PC-3 (cell line): ENCODE measurements around the gene SNX8. TPM values are rescaled to one million over a fixed set of nuclear protein-coding genes. Genes with fewer than 3 reads are reported as not detected.

ENCODE experiments used
- ATAC-seq: fragments of 200-7000 bp; cut with Tn5 transposase; 2 replicates; pipeline ENCODE4 v1.9.1; 2020; ENCODE audit warnings: mild to moderate bottlenecking, moderate library complexity
- BruUV-seq: library from RNA; stranded (reverse); fragments of 400-500 nt; replicated peaks from 2 replicates; lab custom pipeline; 2021; lab: Mats Ljungman, UMichigan
- CTCF ChIA-PET: fragments of 300-600 bp; sonication (Branson Sonifier 250); formaldehyde crosslinking; loops from one replicate; lab custom pipeline; 2022; ENCODE audit warnings: antibody characterized with exemption; lab: Charles Lee
- POLR2A ChIA-PET: fragments of 300-600 bp; sonication (Branson Sonifier 250); formaldehyde crosslinking; loops from one replicate; lab custom pipeline; 2022; ENCODE audit warnings: antibody characterized with exemption; ENCODE audit not compliant: unreplicated experiment; lab: Charles Lee
- DNase-seq: peaks from one replicate; pipeline ENCODE4 v3.0.0-alpha.2; 2015
- H2AFZ ChIP-seq: fragments of 300-600 bp; sonication (generic); 2 replicates; pipeline ENCODE4 v1.6.0; 2016; ENCODE audit warnings: antibody characterized with exemption, low read length
- H3F3A ChIP-seq: fragments of 300-600 bp; sonication (generic); one replicate; pipeline ENCODE4 v1.6.0; 2017; ENCODE audit warnings: antibody characterized with exemption, low read length, control low read depth, mild to moderate bottlenecking; ENCODE audit not compliant: unreplicated experiment
- H3K27ac ChIP-seq: fragments of 300-600 bp; sonication (generic); 2 replicates; pipeline ENCODE4 v1.5.1; 2016; ENCODE audit warnings: mild to moderate bottlenecking, low read length
- H3K27me3 ChIP-seq: fragments of 300-600 bp; sonication (generic); 2 replicates; pipeline ENCODE4 v1.6.1; 2016; ENCODE audit warnings: low read length, mixed read lengths
- H3K36me3 ChIP-seq: fragments of 300-600 bp; sonication (generic); 2 replicates; pipeline ENCODE4 v1.6.1; 2016; ENCODE audit warnings: low read depth, mixed run types, low read length, mixed read lengths
- H3K4me1 ChIP-seq: fragments of 300-600 bp; sonication (generic); 2 replicates; pipeline ENCODE4 v1.5.1; 2016; ENCODE audit warnings: low read length; ENCODE audit not compliant: insufficient read depth
- H3K4me2 ChIP-seq: fragments of 300-600 bp; sonication (generic); 2 replicates; pipeline ENCODE4 v1.6.0; 2016; ENCODE audit warnings: low read length
- H3K4me3 ChIP-seq: fragments of 300-600 bp; sonication (generic); 2 replicates; pipeline ENCODE4 v1.5.1; 2016; ENCODE audit warnings: mild to moderate bottlenecking, low read length, mixed read lengths
- H3K79me2 ChIP-seq: fragments of 300-600 bp; sonication (generic); 2 replicates; pipeline ENCODE4 v1.6.1; 2017; ENCODE audit warnings: low read length, mixed read lengths
- H3K9ac ChIP-seq: fragments of 300-600 bp; sonication (generic); 2 replicates; pipeline ENCODE4 v1.6.0; 2016; ENCODE audit warnings: mild to moderate bottlenecking, low read length
- H3K9me2 ChIP-seq: fragments of 300-600 bp; sonication (generic); replicated peaks from 2 replicates; pipeline ENCODE4 v1.6.1; 2016; ENCODE audit warnings: mixed run types, low read length, mixed read lengths
- H3K9me3 ChIP-seq: fragments of 300-600 bp; sonication (generic); 2 replicates; pipeline ENCODE4 v1.6.1; 2016; ENCODE audit warnings: low read length, mixed read lengths
- H4K20me1 ChIP-seq: fragments of 300-600 bp; sonication (generic); 2 replicates; pipeline ENCODE4 v1.6.1; 2016; ENCODE audit warnings: low read length, mixed read lengths
- EZH2 ChIP-seq: fragments of 300-600 bp; sonication (generic); IDR thresholded peaks from one replicate; pipeline ENCODE4 v1.6.1; 2017; ENCODE audit warnings: antibody characterized with exemption, mild to moderate bottlenecking, low read length; ENCODE audit not compliant: unreplicated experiment
- EZH2phosphoT487 ChIP-seq: fragments of 300-600 bp; sonication (generic); IDR thresholded peaks from 2 replicates; pipeline ENCODE4 v1.6.1; 2018; ENCODE audit warnings: mild to moderate bottlenecking, antibody characterized with exemption, low read length, borderline replicate concordance
- intact Hi-C: fragments of 100-400 bp; cut with micrococcal nuclease; formaldehyde crosslinking; loops from 2 replicates; pipeline ENCODE4 v1.9.0; 2023
- total RNA-seq: library from RNA; depleted of rRNA; stranded (reverse); fragments of >200 nt; gene quantifications from 2 replicates; pipeline ENCODE4 v1.2.3, GENCODE V29; 2014
- TF ChIP-seq, protein P1 (sequence below): fragments of 300-600 bp; sonication (generic); conservative IDR thresholded peaks from 2 replicates; pipeline ENCODE4 v1.5.1; 2017; ENCODE audit warnings: antibody characterized with exemption, low read depth, mild to moderate bottlenecking, low read length

The SNX8 gene
- total RNA-seq, 1 experiment from 2014 or later, result 12.3 TPM

DNA sequence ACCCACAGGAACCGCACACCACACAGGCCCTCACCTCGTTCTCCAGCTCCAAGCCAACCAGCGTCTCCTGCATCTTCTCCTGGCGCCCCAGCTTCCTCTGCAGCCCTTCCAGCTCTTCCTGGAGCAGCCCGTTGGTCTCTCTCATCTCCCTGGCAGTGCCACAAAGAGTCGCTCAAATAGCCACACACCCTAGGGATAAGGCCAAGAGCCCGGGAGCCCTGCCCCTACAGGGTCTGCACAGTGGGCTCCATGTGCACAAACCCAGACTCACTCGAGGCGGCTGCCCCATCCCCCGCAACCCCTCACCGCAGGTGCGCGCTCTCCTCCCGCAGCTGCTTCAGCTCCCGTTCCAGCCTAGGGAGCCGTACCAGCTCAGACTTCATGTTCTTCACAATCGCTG lies 98.4 kb downstream of the SNX8 start:
- intact Hi-C loops, result no loop called here

DNA sequence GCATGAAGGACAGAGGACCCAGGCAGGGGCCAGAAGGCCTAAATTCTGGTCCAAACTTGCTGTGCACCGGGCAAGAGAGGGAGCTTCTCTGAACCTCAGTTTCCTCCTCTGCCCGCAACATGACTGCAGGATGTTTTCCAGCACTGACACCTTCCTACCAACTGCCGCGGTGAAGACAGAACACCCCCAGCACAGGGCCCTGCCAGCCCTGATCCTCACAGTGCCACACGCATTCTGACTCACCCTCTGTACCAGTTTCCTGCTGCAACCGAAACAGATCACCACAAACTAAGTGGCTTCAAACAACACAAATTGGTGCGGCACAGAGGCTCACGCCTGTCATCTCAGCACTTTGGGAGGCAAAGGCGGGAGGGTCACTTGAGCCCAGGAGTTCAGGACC lies 99.6 kb downstream of the SNX8 start:
- Histone ChIP-seq H3K9ac (no peak overlapping the region), H3K79me2 (no peaks in the 10 kb centered on the region), H3K9me2 (no peaks in the 10 kb centered on the region), H3F3A (no peaks in the 10 kb centered on the region), H3K4me3 (no peak overlapping the region), H3K4me1 (no peaks in the 10 kb centered on the region), H3K4me2 (no peak overlapping the region), H2AFZ (no peak overlapping the region), H3K36me3 (peaks cover 29% of the 10 kb centered on the region), H3K27me3 (no peaks in the 10 kb centered on the region), H3K9me3 (no peaks in the 10 kb centered on the region), H4K20me1 (no peaks in the 10 kb centered on the region), H3K27ac (no peak overlapping the region)
- intact Hi-C loops, result no loop called here
- TF ChIP-seq, protein P1, sequence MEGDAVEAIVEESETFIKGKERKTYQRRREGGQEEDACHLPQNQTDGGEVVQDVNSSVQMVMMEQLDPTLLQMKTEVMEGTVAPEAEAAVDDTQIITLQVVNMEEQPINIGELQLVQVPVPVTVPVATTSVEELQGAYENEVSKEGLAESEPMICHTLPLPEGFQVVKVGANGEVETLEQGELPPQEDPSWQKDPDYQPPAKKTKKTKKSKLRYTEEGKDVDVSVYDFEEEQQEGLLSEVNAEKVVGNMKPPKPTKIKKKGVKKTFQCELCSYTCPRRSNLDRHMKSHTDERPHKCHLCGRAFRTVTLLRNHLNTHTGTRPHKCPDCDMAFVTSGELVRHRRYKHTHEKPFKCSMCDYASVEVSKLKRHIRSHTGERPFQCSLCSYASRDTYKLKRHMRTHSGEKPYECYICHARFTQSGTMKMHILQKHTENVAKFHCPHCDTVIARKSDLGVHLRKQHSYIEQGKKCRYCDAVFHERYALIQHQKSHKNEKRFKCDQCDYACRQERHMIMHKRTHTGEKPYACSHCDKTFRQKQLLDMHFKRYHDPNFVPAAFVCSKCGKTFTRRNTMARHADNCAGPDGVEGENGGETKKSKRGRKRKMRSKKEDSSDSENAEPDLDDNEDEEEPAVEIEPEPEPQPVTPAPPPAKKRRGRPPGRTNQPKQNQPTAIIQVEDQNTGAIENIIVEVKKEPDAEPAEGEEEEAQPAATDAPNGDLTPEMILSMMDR, result no peak
- no peak for TF ChIP-seq EZH2phosphoT487
- TF ChIP-seq EZH2, result no peak
- ChIA-PET POLR2A (no interaction called here), CTCF (no interaction called here)
- peak; percentile 52 for ATAC-seq
- DNase-seq, result no peak
- BruUV-seq, result no TSS peak

More for the DNA sequence above, 98.4 kb downstream of the SNX8 start:
- H3F3A ChIP-seq, result no peaks in the 10 kb centered on the region
- DNase-seq (no peak), ATAC-seq (no peak)
- ChIA-PET POLR2A (no interaction called here), CTCF (no interaction called here)
- H4K20me1 ChIP-seq, result no peaks in the 10 kb centered on the region
- H3K4me3 ChIP-seq, result no peak overlapping the region
- H2AFZ ChIP-seq, result no peak overlapping the region
- H3K4me1 ChIP-seq, result no peaks in the 10 kb centered on the region
- H3K9me3 ChIP-seq, result no peaks in the 10 kb centered on the region
- H3K36me3 ChIP-seq, result peaks cover 29% of the 10 kb centered on the region
- no peak overlapping the region for H3K4me2 ChIP-seq
- H3K79me2 ChIP-seq, result no peaks in the 10 kb centered on the region; the same call in 1 of the 2 replicates
- H3K27me3 ChIP-seq, result no peaks in the 10 kb centered on the region
- no peak overlapping the region for H3K27ac ChIP-seq
- TF ChIP-seq EZH2phosphoT487 (no peak), EZH2 (no peak)
- TF ChIP-seq, protein P1, result no peak
- H3K9ac ChIP-seq, result no peak overlapping the region
- BruUV-seq, result no TSS peak
- no peaks in the 10 kb centered on the region for H3K9me2 ChIP-seq

GRCh38 chr7:2213551-2214215 lies 100.6 kb downstream of the SNX8 start:
- H3K9ac ChIP-seq, result no peak overlapping the region
- no TSS peak for BruUV-seq
- ATAC-seq (no peak), DNase-seq (no peak)
- H3K4me3 ChIP-seq, result no peak overlapping the region
- H3F3A ChIP-seq, result no peaks in the 10 kb centered on the region
- no peaks in the 10 kb centered on the region for H4K20me1 ChIP-seq
- TF ChIP-seq, protein P1, result no peak
- TF ChIP-seq EZH2phosphoT487 (no peak), EZH2 (no peak)
- intact Hi-C loops, result no loop called here
- no peak overlapping the region for H3K4me2 ChIP-seq
- ChIA-PET POLR2A (no interaction called here), CTCF (no interaction called here)
- H2AFZ ChIP-seq, result no peak overlapping the region
- H3K36me3 ChIP-seq, result peaks cover 29% of the 10 kb centered on the region
- no peaks in the 10 kb centered on the region for H3K4me1 ChIP-seq
- no peaks in the 10 kb centered on the region for H3K79me2 ChIP-seq
- H3K27me3 ChIP-seq, result no peaks in the 10 kb centered on the region
- H3K27ac ChIP-seq, result no peak overlapping the region
- H3K9me3 ChIP-seq, result no peaks in the 10 kb centered on the region
- H3K9me2 ChIP-seq, result no peaks in the 10 kb centered on the region
